ENCODE results near the gene ITGA6.

ITGA6 gene

GRCh38 chr2:172510548-172510947 lies 83.2 kb downstream of the ITGA6 start:
- no peak overlapping the region for H2BK120ac ChIP-seq (ENCODE audit: low read depth, low read length)
- H4K8ac ChIP-seq (ENCODE audit: low read length): no peak overlapping the region
- no peak overlapping the region for H4K91ac ChIP-seq (ENCODE audit: low read length)
- no peak overlapping the region for H3K4ac ChIP-seq (ENCODE audit: low read depth in 1 of 2, low read length in 2 of 2)
- H3K4me2 ChIP-seq (ENCODE audit: low read length, poor library complexity, severe bottlenecking): no peak overlapping the region
- no peak overlapping the region for H3K23ac ChIP-seq (ENCODE audit: low read length in 2 of 2)
- H3K14ac ChIP-seq (ENCODE audit: low read length in 2 of 2): no peak overlapping the region
- no peak overlapping the region for H2BK12ac ChIP-seq (ENCODE audit: low read length in 2 of 2)
- H3K4me3 ChIP-seq (ENCODE audit: insufficient read depth in 1 of 2, low read depth in 1 of 2, low read length in 2 of 2): no peak overlapping the region
- no peaks in the 10 kb centered on the region for H3K79me1 ChIP-seq (replicated peaks; ENCODE audit: low read length, poor library complexity, severe bottlenecking)
- H3K36me3 ChIP-seq (ENCODE audit: control insufficient read depth in 1 of 2, insufficient read depth in 2 of 2, low read depth in 1 of 2, low read length in 2 of 2): no peaks in the 10 kb centered on the region
- H2BK5ac ChIP-seq (ENCODE audit: low read depth, low read length, poor library complexity, severe bottlenecking): no peak overlapping the region
- H2AK5ac ChIP-seq (ENCODE audit: low read length, severe bottlenecking): no peak overlapping the region
- H3K9ac ChIP-seq (ENCODE audit: low read length): no peak overlapping the region
- H3K9me3 ChIP-seq (ENCODE audit: control insufficient read depth, low read length): peaks cover 34% of the 10 kb centered on the region
- no peak overlapping the region for H2BK15ac ChIP-seq (ENCODE audit: low read depth, poor library complexity, severe bottlenecking)
- no peaks in the 10 kb centered on the region for H3K4me1 ChIP-seq (ENCODE audit: control insufficient read depth, insufficient read depth, low read depth, low read length)
- H2AFZ ChIP-seq (ENCODE audit: low read depth, low read length): no peak overlapping the region
- H3K18ac ChIP-seq (ENCODE audit: low read depth in 1 of 2, low read length in 2 of 2): no peak overlapping the region
- H3K27ac ChIP-seq (ENCODE audit: low read length, poor library complexity, severe bottlenecking): no peak overlapping the region
- 90% methylated on average over 4 of the region's 5 CpGs for WGBS
- DNase-seq: no peak
- no peaks in the 10 kb centered on the region for H3K27me3 ChIP-seq (ENCODE audit: control insufficient read depth in 1 of 2, insufficient read depth in 1 of 2, low read length in 2 of 2)

- DNase-seq: no peak
- Histone ChIP-seq H3K9me3 (ENCODE audit: control insufficient read depth, low read length) (peaks cover 34% of the 10 kb centered on the region), H2BK5ac (ENCODE audit: low read depth, low read length, poor library complexity, severe bottlenecking) (no peak overlapping the region)
These were observed 85.6 kb downstream of the ITGA6 start for GRCh38 chr2:172512810-172513523.

GRCh38 chr2:172513524-172513900 lies 86.1 kb downstream of the ITGA6 start:
- Histone ChIP-seq H3K27me3 (ENCODE audit: control insufficient read depth in 1 of 2, insufficient read depth in 1 of 2, low read length in 2 of 2) (no peaks in the 10 kb centered on the region), H3K14ac (ENCODE audit: low read length in 2 of 2) (no peak overlapping the region), H2AFZ (ENCODE audit: low read depth, low read length) (no peak overlapping the region), H3K4me3 (ENCODE audit: insufficient read depth in 1 of 2, low read depth in 1 of 2, low read length in 2 of 2) (no peak overlapping the region), H2BK5ac (ENCODE audit: low read depth, low read length, poor library complexity, severe bottlenecking) (no peak overlapping the region), H4K8ac (ENCODE audit: low read length) (no peak overlapping the region), H3K4me1 (ENCODE audit: control insufficient read depth, insufficient read depth, low read depth, low read length) (no peaks in the 10 kb centered on the region), H2AK5ac (ENCODE audit: low read length, severe bottlenecking) (no peak overlapping the region), H3K27ac (ENCODE audit: low read length, poor library complexity, severe bottlenecking) (no peak overlapping the region), H3K4ac (ENCODE audit: low read depth in 1 of 2, low read length in 2 of 2) (no peak overlapping the region), H2BK15ac (ENCODE audit: low read depth, poor library complexity, severe bottlenecking) (no peak overlapping the region), H3K79me1 (replicated peaks; ENCODE audit: low read length, poor library complexity, severe bottlenecking) (no peaks in the 10 kb centered on the region), H2BK120ac (ENCODE audit: low read depth, low read length) (no peak overlapping the region), H4K91ac (ENCODE audit: low read length) (no peak overlapping the region), H3K18ac (ENCODE audit: low read depth in 1 of 2, low read length in 2 of 2) (no peak overlapping the region), H3K9me3 (ENCODE audit: control insufficient read depth, low read length) (peaks cover 34% of the 10 kb centered on the region), H3K23ac (ENCODE audit: low read length in 2 of 2) (no peak overlapping the region), H3K4me2 (ENCODE audit: low read length, poor library complexity, severe bottlenecking) (no peak overlapping the region), H3K9ac (ENCODE audit: low read length) (no peak overlapping the region), H2BK12ac (ENCODE audit: low read length in 2 of 2) (no peak overlapping the region), H3K36me3 (ENCODE audit: control insufficient read depth in 1 of 2, insufficient read depth in 2 of 2, low read depth in 1 of 2, low read length in 2 of 2) (no peaks in the 10 kb centered on the region)
- 98% methylated on average over 6 of the region's 6 CpGs for WGBS
- DNase-seq: no peak

More at GRCh38 chr2:172512810-172513523, 85.6 kb downstream of the ITGA6 start:
- Histone ChIP-seq H2AFZ (ENCODE audit: low read depth, low read length) (no peak overlapping the region), H3K36me3 (ENCODE audit: control insufficient read depth in 1 of 2, insufficient read depth in 2 of 2, low read depth in 1 of 2, low read length in 2 of 2) (no peaks in the 10 kb centered on the region), H2AK5ac (ENCODE audit: low read length, severe bottlenecking) (no peak overlapping the region), H3K27me3 (ENCODE audit: control insufficient read depth in 1 of 2, insufficient read depth in 1 of 2, low read length in 2 of 2) (no peaks in the 10 kb centered on the region), H3K14ac (ENCODE audit: low read length in 2 of 2) (no peak overlapping the region), H3K18ac (ENCODE audit: low read depth in 1 of 2, low read length in 2 of 2) (no peak overlapping the region), H2BK15ac (ENCODE audit: low read depth, poor library complexity, severe bottlenecking) (no peak overlapping the region), H4K91ac (ENCODE audit: low read length) (no peak overlapping the region), H3K9ac (ENCODE audit: low read length) (no peak overlapping the region), H2BK12ac (ENCODE audit: low read length in 2 of 2) (no peak overlapping the region), H3K4me3 (ENCODE audit: insufficient read depth in 1 of 2, low read depth in 1 of 2, low read length in 2 of 2) (no peak overlapping the region), H3K79me1 (replicated peaks; ENCODE audit: low read length, poor library complexity, severe bottlenecking) (no peaks in the 10 kb centered on the region), H3K4me2 (ENCODE audit: low read length, poor library complexity, severe bottlenecking) (no peak overlapping the region), H3K4me1 (ENCODE audit: control insufficient read depth, insufficient read depth, low read depth, low read length) (no peaks in the 10 kb centered on the region), H2BK120ac (ENCODE audit: low read depth, low read length) (no peak overlapping the region), H3K27ac (ENCODE audit: low read length, poor library complexity, severe bottlenecking) (no peak overlapping the region), H3K23ac (ENCODE audit: low read length in 2 of 2) (no peak overlapping the region), H4K8ac (ENCODE audit: low read length) (no peak overlapping the region), H3K4ac (ENCODE audit: low read depth in 1 of 2, low read length in 2 of 2) (no peak overlapping the region)
- WGBS: 84% methylated on average over 5 of the region's 5 CpGs

GRCh38 chr2:172513935-172514586 lies 86.7 kb downstream of the ITGA6 start:
- H3K4me3 ChIP-seq (ENCODE audit: insufficient read depth in 1 of 2, low read depth in 1 of 2, low read length in 2 of 2): no peak overlapping the region
- H3K36me3 ChIP-seq (ENCODE audit: control insufficient read depth in 1 of 2, insufficient read depth in 2 of 2, low read depth in 1 of 2, low read length in 2 of 2): no peaks in the 10 kb centered on the region
- peaks cover 34% of the 10 kb centered on the region for H3K9me3 ChIP-seq (ENCODE audit: control insufficient read depth, low read length)

More at GRCh38 chr2:172513935-172514586, 86.7 kb downstream of the ITGA6 start:
- Histone ChIP-seq H2BK120ac (ENCODE audit: low read depth, low read length) (no peak overlapping the region), H3K4me2 (ENCODE audit: low read length, poor library complexity, severe bottlenecking) (no peak overlapping the region), H2AFZ (ENCODE audit: low read depth, low read length) (no peak overlapping the region), H2BK5ac (ENCODE audit: low read depth, low read length, poor library complexity, severe bottlenecking) (no peak overlapping the region), H4K8ac (ENCODE audit: low read length) (no peak overlapping the region), H3K79me1 (replicated peaks; ENCODE audit: low read length, poor library complexity, severe bottlenecking) (no peaks in the 10 kb centered on the region), H2BK12ac (ENCODE audit: low read length in 2 of 2) (no peak overlapping the region), H3K4ac (ENCODE audit: low read depth in 1 of 2, low read length in 2 of 2) (no peak overlapping the region), H2BK15ac (ENCODE audit: low read depth, poor library complexity, severe bottlenecking) (no peak overlapping the region), H3K14ac (ENCODE audit: low read length in 2 of 2) (no peak overlapping the region), H4K91ac (ENCODE audit: low read length) (no peak overlapping the region), H3K9ac (ENCODE audit: low read length) (no peak overlapping the region), H3K27ac (ENCODE audit: low read length, poor library complexity, severe bottlenecking) (no peak overlapping the region), H3K4me1 (ENCODE audit: control insufficient read depth, insufficient read depth, low read depth, low read length) (no peaks in the 10 kb centered on the region), H2AK5ac (ENCODE audit: low read length, severe bottlenecking) (no peak overlapping the region), H3K23ac (ENCODE audit: low read length in 2 of 2) (no peak overlapping the region), H3K27me3 (ENCODE audit: control insufficient read depth in 1 of 2, insufficient read depth in 1 of 2, low read length in 2 of 2) (no peaks in the 10 kb centered on the region), H3K18ac (ENCODE audit: low read depth in 1 of 2, low read length in 2 of 2) (no peak overlapping the region)
- WGBS: 91% methylated on average over 13 of the region's 15 CpGs
- DNase-seq: no peak

Data from mesenchymal stem cell (in vitro differentiated cells and primary cell).